DND-41 (cell line): ENCODE measurements around the gene ANKMY1.

Experiments
- ATAC-seq: fragments of 200-7000 bp; cut with Tn5 transposase; 3 replicates; pipeline ENCODE4 v1.9.1; 2021; ENCODE audit warnings: low read depth; ENCODE audit not compliant: insufficient read depth
- DNase-seq: peaks from one replicate; pipeline ENCODE4 v3.0.0-alpha.2; 2020
- H2AFZ ChIP-seq: 2 replicates; pipeline ENCODE4 v1.6.0; 2012; ENCODE audit warnings: low read depth, low read length
- H3K27ac ChIP-seq: 2 replicates; pipeline ENCODE4 v1.5.1; 2012; ENCODE audit warnings: low read length, inconsistent platforms
- H3K27me3 ChIP-seq: fragments of 200-600 bp; sonication (generic); 2 replicates; pipeline ENCODE4 v1.6.0; 2012; ENCODE audit warnings: low read length, mild to moderate bottlenecking, inconsistent platforms; ENCODE audit not compliant: insufficient read depth, poor library complexity
- H3K36me3 ChIP-seq: 2 replicates; pipeline ENCODE4 v1.5.1; 2012; ENCODE audit warnings: low read length, inconsistent platforms; ENCODE audit not compliant: insufficient read depth
- H3K4me1 ChIP-seq: 2 replicates; pipeline ENCODE4 v1.5.1; 2012; ENCODE audit warnings: mild to moderate bottlenecking, low read length; ENCODE audit not compliant: insufficient read depth
- H3K4me2 ChIP-seq: 2 replicates; pipeline ENCODE4 v1.6.0; 2012; ENCODE audit warnings: mild to moderate bottlenecking, moderate library complexity, low read length, inconsistent platforms; ENCODE audit not compliant: insufficient read depth
- H3K4me3 ChIP-seq, 2 experiments: fragments of 200-600 bp in 1 of 2; shearing (Covaris generic) in 1 of 2; 2 replicates each; pipeline ENCODE4 v1.5.1; 2012 to 2016; ENCODE audit warnings: inconsistent platforms in 2 of 2, low read length in 2 of 2, mild to moderate bottlenecking in 2 of 2, low read depth in 1 of 2, moderate library complexity in 1 of 2
- H3K79me2 ChIP-seq: 2 replicates; pipeline ENCODE4 v1.6.0; 2012; ENCODE audit warnings: low read length, inconsistent platforms; ENCODE audit not compliant: insufficient read depth
- H3K9ac ChIP-seq: 2 replicates; pipeline ENCODE4 v1.6.0; 2012; ENCODE audit warnings: low read depth, mild to moderate bottlenecking, inconsistent platforms, low read length, moderate library complexity
- H3K9me3 ChIP-seq: 2 replicates; pipeline ENCODE4 v1.5.1; 2012; ENCODE audit warnings: low read length, moderate library complexity, mild to moderate bottlenecking, inconsistent platforms; ENCODE audit not compliant: insufficient read depth, severe bottlenecking
- H4K20me1 ChIP-seq: 2 replicates; pipeline ENCODE4 v1.6.0; 2012; ENCODE audit warnings: low read length; ENCODE audit not compliant: insufficient read depth
- CTCF ChIP-seq: IDR thresholded peaks from 2 replicates; pipeline ENCODE4 v1.5.1; 2012; ENCODE audit warnings: borderline replicate concordance, low read length, moderate library complexity, mild to moderate bottlenecking; ENCODE audit not compliant: poor library complexity, severe bottlenecking; ENCODE audit errors: extremely low read depth
- EZH2 ChIP-seq: IDR thresholded peaks from 3 replicates; pipeline ENCODE4 v1.6.1; 2012; ENCODE audit warnings: borderline replicate concordance, low read depth, mild to moderate bottlenecking, moderate library complexity, low read length, inconsistent platforms; ENCODE audit not compliant: severe bottlenecking

The ANKMY1 gene

GRCh38 chr2:240442891-240443715 is 114.7 kb downstream of the ANKMY1 start:
- Histone ChIP-seq H3K9ac (no peak overlapping the region), H4K20me1 (no peaks in the 10 kb centered on the region; the same call in none of the 2 replicates), H3K4me1 (no peaks in the 10 kb centered on the region), H3K79me2 (no peaks in the 10 kb centered on the region), H2AFZ (no peak overlapping the region), H3K9me3 (no peaks in the 10 kb centered on the region), H3K4me3 (no peak overlapping the region), H3K4me2 (no peak overlapping the region), H3K36me3 (no peaks in the 10 kb centered on the region), H3K27ac (no peak overlapping the region), H3K27me3 (no peaks in the 10 kb centered on the region)
- no peak for TF ChIP-seq EZH2
- TF ChIP-seq CTCF, result no peak
- ATAC-seq, result no peak
- DNase-seq, result no peak

- ATAC-seq (no peak), DNase-seq (no peak)
- no peaks in the 10 kb centered on the region for H3K9me3 ChIP-seq
- H4K20me1 ChIP-seq, result no peaks in the 10 kb centered on the region; the same call in none of the 2 replicates
- H2AFZ ChIP-seq, result no peak overlapping the region
- TF ChIP-seq CTCF (no peak), EZH2 (no peak)
- no peaks in the 10 kb centered on the region for H3K36me3 ChIP-seq
- no peaks in the 10 kb centered on the region for H3K27me3 ChIP-seq
- no peak overlapping the region for H3K9ac ChIP-seq
- H3K4me2 ChIP-seq, result no peak overlapping the region
- H3K4me3 ChIP-seq, result no peak overlapping the region
- no peaks in the 10 kb centered on the region for H3K4me1 ChIP-seq
- no peaks in the 10 kb centered on the region for H3K79me2 ChIP-seq
- H3K27ac ChIP-seq, result no peak overlapping the region
Observed at GRCh38 chr2:240441993-240442411, 115.8 kb downstream of the ANKMY1 start.

- no peak overlapping the region for H3K27ac ChIP-seq
- H3K4me2 ChIP-seq, result no peak overlapping the region
- no peak overlapping the region for H3K9ac ChIP-seq
- no peaks in the 10 kb centered on the region; the same call in none of the 2 replicates for H4K20me1 ChIP-seq
- ATAC-seq, result no peak
- H3K36me3 ChIP-seq, result no peaks in the 10 kb centered on the region
- no peak overlapping the region for H2AFZ ChIP-seq
- no peak for DNase-seq
- H3K27me3 ChIP-seq, result no peaks in the 10 kb centered on the region
- no peak for TF ChIP-seq CTCF
- TF ChIP-seq EZH2, result no peak
- H3K79me2 ChIP-seq, result no peaks in the 10 kb centered on the region
- no peak overlapping the region for H3K4me3 ChIP-seq
- no peaks in the 10 kb centered on the region for H3K4me1 ChIP-seq
- no peaks in the 10 kb centered on the region for H3K9me3 ChIP-seq
Observed at GRCh38 chr2:240441326-240441992, 116.3 kb downstream of the ANKMY1 start.
